Natural killer cell (primary cell): ENCODE data around the gene PERCC1. TPM values are rescaled to one million over a fixed set of nuclear protein-coding genes. Genes with fewer than 3 reads are reported as not detected.
"Not testable (repeated sequence)": the region's sequence is repeated elsewhere in the genome, so short reads cannot be mapped to it uniquely, and the experiment has no call there.

ENCODE experiments used
- ATAC-seq, 3 donors: fragments of 150-1000 bp in 2 of 3; fragments of 200-7000 bp in 1 of 3; cut with Tn5 transposase; 1 replicate in 1 of 3; 2 replicates in 2 of 3; pipeline ENCODE4 v1.10.0; 2021; ENCODE audit warnings: mild to moderate bottlenecking in 2 of 3, moderate library complexity in 2 of 3
- DNase-seq, 2 donors: peaks; one replicate each; pipeline versions ENCODE4 v3.0.0 to v3.0.0-alpha.2; 2013 to 2021; ENCODE audit warnings: mixed read lengths in 1 of 2
- H3K27ac ChIP-seq: one replicate; pipeline ENCODE4 v1.5.1; 2013; ENCODE audit warnings: mild to moderate bottlenecking, low read length
- H3K27me3 ChIP-seq: one replicate; pipeline ENCODE4 v1.6.1; 2013; ENCODE audit warnings: low read length; ENCODE audit not compliant: control insufficient read depth, insufficient read depth
- H3K36me3 ChIP-seq: one replicate; pipeline ENCODE4 v1.6.1; 2013; ENCODE audit warnings: low read length; ENCODE audit not compliant: control insufficient read depth, insufficient read depth
- H3K4me1 ChIP-seq: one replicate; pipeline ENCODE4 v1.6.1; 2013; ENCODE audit warnings: low read length; ENCODE audit not compliant: control insufficient read depth, insufficient read depth
- H3K4me3 ChIP-seq: one replicate; pipeline ENCODE4 v1.5.1; 2013; ENCODE audit warnings: low read length
- H3K9me3 ChIP-seq: one replicate; pipeline ENCODE4 v1.6.1; 2013; ENCODE audit warnings: low read length; ENCODE audit not compliant: control insufficient read depth, insufficient read depth
- H3K27ac Mint-ChIP-seq, 2 donors: one replicate each; pipeline ENCODE4 v1.8.0; 2022; ENCODE audit warnings: mild to moderate bottlenecking in 2 of 2, mixed read lengths in 2 of 2, moderate library complexity in 1 of 2
- H3K27me3 Mint-ChIP-seq, 2 donors: one replicate each; pipeline ENCODE4 v1.8.0; 2022; ENCODE audit warnings: low read depth in 2 of 2, mixed read lengths in 2 of 2
- H3K36me3 Mint-ChIP-seq: one replicate; pipeline ENCODE4 v1.8.0; 2022; ENCODE audit warnings: mixed read lengths
- H3K4me1 Mint-ChIP-seq, 2 donors: one replicate each; pipeline ENCODE4 v1.8.0; 2022; ENCODE audit warnings: mixed read lengths in 2 of 2
- H3K4me3 Mint-ChIP-seq: one replicate; pipeline ENCODE4 v1.8.0; 2022; ENCODE audit warnings: mild to moderate bottlenecking, moderate library complexity, mixed read lengths
- H3K9me3 Mint-ChIP-seq, 2 donors: one replicate each; pipeline ENCODE4 v1.8.0; 2022; ENCODE audit warnings: mixed read lengths in 2 of 2
- CTCF ChIP-seq: fragments of 200-600 bp; IDR thresholded peaks from one replicate; pipeline ENCODE4 v1.8.0; 2022; ENCODE audit warnings: antibody characterized with exemption
- WGBS: methylation state at CpG from one replicate; pipeline ENCODE4 v1.1.7; 2013; ENCODE audit warnings: missing lambda C conversion rate; ENCODE audit not compliant: insufficient coverage; 5-methylcytosine and 5-hydroxymethylcytosine counted together
- intact Hi-C: fragments of 100-400 bp; cut with micrococcal nuclease; formaldehyde crosslinking; loops from one replicate; pipeline ENCODE4 v1.14.2; 2022
- total RNA-seq, 4 donors: library from RNA; stranded (reverse); fragments of 120-200 nt in 1 of 4; gene quantifications; one replicate each; pipeline versions ENCODE4 v1.2.3 to v1.2.4, GENCODE V29; 2013 to 2022

The PERCC1 gene
- total RNA-seq, 3 donors from 2014 or later (not counting 1 experiment from before 2014, with no cell fraction given), result 0.68 to 0.96 (median 0.83) TPM

GRCh38 chr16:1465567-1465915 lies 34.7 kb downstream of the PERCC1 start:
- ATAC-seq (no peak), DNase-seq (no peak)
- Histone ChIP-seq H3K4me1 (peaks cover 10% of the 10 kb centered on the region), H3K27me3 (no peaks in the 10 kb centered on the region), H3K27ac (no peak overlapping the region), H3K4me3 (no peak overlapping the region), H3K36me3 (peaks cover 10% of the 10 kb centered on the region), H3K9me3 (no peaks in the 10 kb centered on the region)
- H3K4me1 Mint-ChIP-seq, result peaks cover 10 to 23% of the 10 kb centered on the region in 2 donors
- H3K9me3 Mint-ChIP-seq, result no peaks in the 10 kb centered on the region
- 92% methylated on average over 13 of the region's 13 CpGs for WGBS
- no peaks in the 10 kb centered on the region for H3K36me3 Mint-ChIP-seq
- TF ChIP-seq CTCF, result no peak
- H3K27ac Mint-ChIP-seq, result no peak overlapping the region
- no peaks in the 10 kb centered on the region for H3K27me3 Mint-ChIP-seq
- no peak overlapping the region for H3K4me3 Mint-ChIP-seq
- intact Hi-C loops, result no loop called here

- no peaks in the 10 kb centered on the region for H3K27me3 Mint-ChIP-seq
- Histone ChIP-seq H3K27ac (no peak overlapping the region), H3K9me3 (no peaks in the 10 kb centered on the region), H3K4me3 (no peak overlapping the region), H3K27me3 (no peaks in the 10 kb centered on the region), H3K36me3 (peaks cover 6% of the 10 kb centered on the region), H3K4me1 (peaks cover 15% of the 10 kb centered on the region)
- TF ChIP-seq CTCF, result no peak
- H3K27ac Mint-ChIP-seq, result no peak overlapping the region
- H3K9me3 Mint-ChIP-seq, result no peaks in the 10 kb centered on the region
- intact Hi-C loops, result no loop called here
- H3K4me3 Mint-ChIP-seq, result no peak overlapping the region
- H3K4me1 Mint-ChIP-seq, result peaks cover 14 to 28% of the 10 kb centered on the region in 2 donors
- ATAC-seq, result no peak
- no peaks in the 10 kb centered on the region for H3K36me3 Mint-ChIP-seq
- 96% methylated on average over 24 of the region's 24 CpGs for WGBS
- DNase-seq, result no peak
Observed at GRCh38 chr16:1466054-1466453, 35.2 kb downstream of the PERCC1 start.

GRCh38 chr16:1466968-1467521 lies 36.2 kb downstream of the PERCC1 start:
- Histone ChIP-seq H3K4me3 (no peak overlapping the region), H3K27ac (no peak overlapping the region), H3K27me3 (no peaks in the 10 kb centered on the region), H3K9me3 (no peaks in the 10 kb centered on the region), H3K4me1 (peaks cover 25% of the 10 kb centered on the region), H3K36me3 (peaks cover 2% of the 10 kb centered on the region)
- DNase-seq, result no peak
- Mint-ChIP-seq H3K27me3 (no peaks in the 10 kb centered on the region), H3K36me3 (no peaks in the 10 kb centered on the region), H3K4me3 (no peak overlapping the region), H3K4me1 (peaks cover 15 to 36% of the 10 kb centered on the region in 2 donors), H3K9me3 (no peaks in the 10 kb centered on the region), H3K27ac (no peak overlapping the region)
- intact Hi-C loops, result no loop called here
- ATAC-seq, result no peak
- 83% methylated on average over 14 of the region's 14 CpGs for WGBS
- TF ChIP-seq CTCF, result no peak

- H3K4me3 ChIP-seq, result no peak overlapping the region
- peaks cover 27% of the 10 kb centered on the region for H3K4me1 ChIP-seq
- H3K9me3 ChIP-seq, result no peaks in the 10 kb centered on the region
- no peak overlapping the region for H3K27ac Mint-ChIP-seq
- H3K27me3 ChIP-seq, result no peaks in the 10 kb centered on the region
- H3K36me3 ChIP-seq, result peaks cover 2% of the 10 kb centered on the region
- no peak overlapping the region for H3K27ac ChIP-seq
- H3K36me3 Mint-ChIP-seq, result no peaks in the 10 kb centered on the region
- no peak for TF ChIP-seq CTCF
- intact Hi-C loops, result no loop called here
- H3K27me3 Mint-ChIP-seq, result no peaks in the 10 kb centered on the region
- H3K9me3 Mint-ChIP-seq, result no peaks in the 10 kb centered on the region
- H3K4me1 Mint-ChIP-seq, result peaks cover 15 to 42% of the 10 kb centered on the region in 2 donors
- DNase-seq, result no peak
- no peak for ATAC-seq
- 93% methylated on average over 22 of the region's 22 CpGs for whole genome bisulfite sequencing
- no peak overlapping the region for H3K4me3 Mint-ChIP-seq
Observed at GRCh38 chr16:1468426-1468810, 37.5 kb downstream of the PERCC1 start.

- H3K27me3 Mint-ChIP-seq, H3K27ac Mint-ChIP-seq, H3K27me3 ChIP-seq, H3K36me3 Mint-ChIP-seq, H3K9me3 ChIP-seq, intact Hi-C loops, H3K9me3 Mint-ChIP-seq, H3K36me3 ChIP-seq, ATAC-seq, H3K4me3 ChIP-seq, H3K4me3 Mint-ChIP-seq, DNase-seq: not testable (repeated sequence)
- peaks cover 15 to 42% of the 10 kb centered on the region in 2 donors for H3K4me1 Mint-ChIP-seq
- H3K4me1 ChIP-seq, result peaks cover 33% of the 10 kb centered on the region
- WGBS, result 96% methylated on average over 4 of the region's 5 CpGs
- H3K27ac ChIP-seq, result peak overlapping the region; percentile 66
Observed at GRCh38 chr16:1469141-1469540, 38.3 kb downstream of the PERCC1 start.
